ENCODE data around the gene SH3RF3.

SH3RF3 gene

GRCh38 chr2:109523121-109523520 lies 394.1 kb downstream of the SH3RF3 start:
- H2AK5ac ChIP-seq (ENCODE audit: low read depth, low read length): no peak overlapping the region
- H3K79me1 ChIP-seq (ENCODE audit: low read depth, low read length): peaks cover 2% of the 10 kb centered on the region
- H3K4me2 ChIP-seq (ENCODE audit: insufficient read depth, low read length, poor library complexity, severe bottlenecking): no peak overlapping the region
- no peak overlapping the region for H3K9ac ChIP-seq (ENCODE audit: low read depth, low read length, poor library complexity)
- DNase-seq (ENCODE audit: low spot score): no peak
- no peak overlapping the region for H4K91ac ChIP-seq (ENCODE audit: low read depth, low read length, poor library complexity)
- no peak overlapping the region for H2BK15ac ChIP-seq (ENCODE audit: low read length)
- peaks cover 4 to 5% of the 10 kb centered on the region in 2 donors for H3K4me1 ChIP-seq (ENCODE audit: control insufficient read depth in 2 of 2, insufficient read depth in 1 of 2, low read depth in 1 of 2, low read length in 2 of 2)
- no peak overlapping the region for H2BK5ac ChIP-seq (ENCODE audit: low read length)
- H3K4ac ChIP-seq (ENCODE audit: low read length): no peak overlapping the region
- H3K14ac ChIP-seq (ENCODE audit: low read length): no peak overlapping the region
- no peak overlapping the region for H3K23ac ChIP-seq (ENCODE audit: low read depth, low read length, poor library complexity)
- peaks cover 0 to 2% (median 0%) of the 10 kb centered on the region in 3 experiments for H3K27me3 ChIP-seq (ENCODE audit: control insufficient read depth in 3 of 3, insufficient read depth in 3 of 3, low read depth in 1 of 3, low read length in 3 of 3)
- no peaks in the 10 kb centered on the region for H3K36me3 ChIP-seq (replicated peaks in 1 of 2; ENCODE audit: control insufficient read depth in 2 of 2, insufficient read depth in 2 of 2, low read length in 2 of 2)
- peak overlapping the region in 1 of 2 donors; percentile 49 for H3K4me3 ChIP-seq (ENCODE audit: low read length in 2 of 2)
- H4K8ac ChIP-seq (ENCODE audit: low read depth, low read length): no peak overlapping the region
- H3K27ac ChIP-seq (replicated peaks; ENCODE audit: low read length): no peak overlapping the region
- H3K9me3 ChIP-seq (replicated peaks in 1 of 2; ENCODE audit: control insufficient read depth in 2 of 2, insufficient read depth in 1 of 2, low read depth in 1 of 2, low read length in 2 of 2): no peaks in the 10 kb centered on the region
- peak overlapping the region; percentile 15 for H2AFZ ChIP-seq (ENCODE audit: low read length)
- peak overlapping the region; percentile 35 for H3K18ac ChIP-seq (ENCODE audit: low read length)
- no peak overlapping the region for H2BK120ac ChIP-seq (ENCODE audit: low read depth, low read length)
- WGBS, 2 donors (ENCODE audit: extremely low coverage in 2 of 2, insufficient read length in 2 of 2, insufficient replicate concordance in 1 of 2): no CpG with 5 or more reads among the region's 6 CpGs
- H2BK12ac ChIP-seq (ENCODE audit: low read length): no peak overlapping the region

GRCh38 chr2:109523536-109524361 lies 394.7 kb downstream of the SH3RF3 start:
- Histone ChIP-seq H3K79me1 (ENCODE audit: low read depth, low read length) (peaks cover 2% of the 10 kb centered on the region), H3K14ac (ENCODE audit: low read length) (peak overlapping the region; percentile 91), H2BK15ac (ENCODE audit: low read length) (no peak overlapping the region), H3K27me3 (ENCODE audit: control insufficient read depth in 3 of 3, insufficient read depth in 3 of 3, low read depth in 1 of 3, low read length in 3 of 3) (peaks cover 0 to 2% (median 0%) of the 10 kb centered on the region in 3 experiments), H2AK5ac (ENCODE audit: low read depth, low read length) (peak overlapping the region; percentile 89), H3K23ac (ENCODE audit: low read depth, low read length, poor library complexity) (peak overlapping the region; percentile 82), H3K27ac (replicated peaks; ENCODE audit: low read length) (no peak overlapping the region), H3K9ac (ENCODE audit: low read depth, low read length, poor library complexity) (peak overlapping the region; percentile 30), H2BK5ac (ENCODE audit: low read length) (peak overlapping the region; percentile 35), H3K4ac (ENCODE audit: low read length) (no peak overlapping the region), H3K4me2 (ENCODE audit: insufficient read depth, low read length, poor library complexity, severe bottlenecking) (no peak overlapping the region), H4K8ac (ENCODE audit: low read depth, low read length) (peak overlapping the region; percentile 56), H4K91ac (ENCODE audit: low read depth, low read length, poor library complexity) (peak overlapping the region; percentile 43), H3K18ac (ENCODE audit: low read length) (peak overlapping the region; percentile 53), H3K9me3 (replicated peaks in 1 of 2; ENCODE audit: control insufficient read depth in 2 of 2, insufficient read depth in 1 of 2, low read depth in 1 of 2, low read length in 2 of 2) (no peaks in the 10 kb centered on the region), H2AFZ (ENCODE audit: low read length) (no peak overlapping the region), H2BK120ac (ENCODE audit: low read depth, low read length) (no peak overlapping the region), H3K4me3 (ENCODE audit: low read length in 2 of 2) (peak overlapping the region in 1 of 2 donors; percentile 49), H3K36me3 (replicated peaks in 1 of 2; ENCODE audit: control insufficient read depth in 2 of 2, insufficient read depth in 2 of 2, low read length in 2 of 2) (no peaks in the 10 kb centered on the region), H3K4me1 (ENCODE audit: control insufficient read depth in 2 of 2, insufficient read depth in 1 of 2, low read depth in 1 of 2, low read length in 2 of 2) (peaks cover 4 to 5% of the 10 kb centered on the region in 2 donors), H2BK12ac (ENCODE audit: low read length) (peak overlapping the region; percentile 87)
- no CpG with 5 or more reads among the region's 13 CpGs for WGBS, 2 donors (ENCODE audit: extremely low coverage in 2 of 2, insufficient read length in 2 of 2, insufficient replicate concordance in 1 of 2)
- no peak for DNase-seq (ENCODE audit: low spot score)

- no peak overlapping the region for H3K4me2 ChIP-seq (ENCODE audit: insufficient read depth, low read length, poor library complexity, severe bottlenecking)
- peak overlapping the region; percentile 44 for H3K18ac ChIP-seq (ENCODE audit: low read length)
- H4K91ac ChIP-seq (ENCODE audit: low read depth, low read length, poor library complexity): no peak overlapping the region
- peaks cover 0 to 4% of the 10 kb centered on the region in 2 donors for H3K4me1 ChIP-seq (ENCODE audit: control insufficient read depth in 2 of 2, insufficient read depth in 1 of 2, low read depth in 1 of 2, low read length in 2 of 2)
- H3K9me3 ChIP-seq (replicated peaks in 1 of 2; ENCODE audit: control insufficient read depth in 2 of 2, insufficient read depth in 1 of 2, low read depth in 1 of 2, low read length in 2 of 2): no peaks in the 10 kb centered on the region
- H3K27me3 ChIP-seq (ENCODE audit: control insufficient read depth in 3 of 3, insufficient read depth in 3 of 3, low read depth in 1 of 3, low read length in 3 of 3): peaks cover 0 to 2% (median 0%) of the 10 kb centered on the region in 3 experiments
- H2BK15ac ChIP-seq (ENCODE audit: low read length): no peak overlapping the region
- no peak overlapping the region for H3K23ac ChIP-seq (ENCODE audit: low read depth, low read length, poor library complexity)
- H3K79me1 ChIP-seq (ENCODE audit: low read depth, low read length): peaks cover 4% of the 10 kb centered on the region
- H3K9ac ChIP-seq (ENCODE audit: low read depth, low read length, poor library complexity): peak overlapping the region; percentile 35
- H4K8ac ChIP-seq (ENCODE audit: low read depth, low read length): no peak overlapping the region
- DNase-seq (ENCODE audit: low spot score): no peak
- no peak overlapping the region for H2BK12ac ChIP-seq (ENCODE audit: low read length)
- H3K14ac ChIP-seq (ENCODE audit: low read length): no peak overlapping the region
- no peak overlapping the region for H2BK120ac ChIP-seq (ENCODE audit: low read depth, low read length)
- no peak overlapping the region for H3K4ac ChIP-seq (ENCODE audit: low read length)
- no peak overlapping the region for H2AFZ ChIP-seq (ENCODE audit: low read length)
- no peak overlapping the region for H2AK5ac ChIP-seq (ENCODE audit: low read depth, low read length)
- H3K36me3 ChIP-seq (replicated peaks in 1 of 2; ENCODE audit: control insufficient read depth in 2 of 2, insufficient read depth in 2 of 2, low read length in 2 of 2): no peaks in the 10 kb centered on the region
- H2BK5ac ChIP-seq (ENCODE audit: low read length): no peak overlapping the region
- no peak overlapping the region for H3K4me3 ChIP-seq (ENCODE audit: low read length in 2 of 2)
- H3K27ac ChIP-seq (replicated peaks; ENCODE audit: low read length): no peak overlapping the region
- WGBS, 2 donors (ENCODE audit: extremely low coverage in 2 of 2, insufficient read length in 2 of 2, insufficient replicate concordance in 1 of 2): no CpG with 5 or more reads among the region's 4 CpGs
These were observed 396.8 kb downstream of the SH3RF3 start for GRCh38 chr2:109525836-109526235.

DNA sequence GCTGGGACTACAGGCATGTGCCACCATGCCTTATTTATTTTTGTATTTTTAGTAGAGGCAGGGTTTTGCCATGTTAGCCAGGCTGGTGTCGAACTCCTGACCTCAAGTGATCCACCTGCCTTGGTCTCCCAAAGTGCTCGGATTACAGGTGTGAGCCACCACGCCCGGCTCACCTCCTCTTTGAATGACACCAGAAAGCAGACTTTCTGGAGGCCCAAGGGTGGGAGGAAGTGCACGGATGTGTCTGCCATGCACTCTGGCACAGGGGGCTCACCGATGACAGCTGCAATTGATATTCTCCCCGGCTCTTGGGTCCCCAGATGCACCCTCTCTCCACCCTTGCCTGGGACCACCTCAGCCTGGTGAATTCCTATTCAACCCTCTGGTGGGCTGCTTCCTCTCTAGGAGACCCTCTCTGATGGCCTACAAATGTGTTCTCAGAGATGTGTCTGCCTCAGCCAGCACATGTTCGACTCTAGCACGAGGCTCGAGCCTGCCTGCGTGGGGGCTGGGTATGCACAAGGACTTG lies 397.5 kb downstream of the SH3RF3 start:
- Histone ChIP-seq H3K4ac (ENCODE audit: low read length) (no peak overlapping the region), H3K79me1 (ENCODE audit: low read depth, low read length) (peaks cover 4% of the 10 kb centered on the region), H3K23ac (ENCODE audit: low read depth, low read length, poor library complexity) (no peak overlapping the region), H3K9me3 (replicated peaks in 1 of 2; ENCODE audit: control insufficient read depth in 2 of 2, insufficient read depth in 1 of 2, low read depth in 1 of 2, low read length in 2 of 2) (no peaks in the 10 kb centered on the region), H3K4me1 (ENCODE audit: control insufficient read depth in 2 of 2, insufficient read depth in 1 of 2, low read depth in 1 of 2, low read length in 2 of 2) (peaks cover 0 to 4% of the 10 kb centered on the region in 2 donors), H2BK15ac (ENCODE audit: low read length) (no peak overlapping the region), H3K36me3 (replicated peaks in 1 of 2; ENCODE audit: control insufficient read depth in 2 of 2, insufficient read depth in 2 of 2, low read length in 2 of 2) (no peaks in the 10 kb centered on the region), H2BK120ac (ENCODE audit: low read depth, low read length) (no peak overlapping the region), H3K27me3 (ENCODE audit: control insufficient read depth in 3 of 3, insufficient read depth in 3 of 3, low read depth in 1 of 3, low read length in 3 of 3) (peaks cover 0 to 2% (median 0%) of the 10 kb centered on the region in 3 experiments), H2BK5ac (ENCODE audit: low read length) (no peak overlapping the region), H2AFZ (ENCODE audit: low read length) (no peak overlapping the region), H2BK12ac (ENCODE audit: low read length) (no peak overlapping the region), H3K27ac (replicated peaks; ENCODE audit: low read length) (no peak overlapping the region), H3K18ac (ENCODE audit: low read length) (no peak overlapping the region), H3K14ac (ENCODE audit: low read length) (no peak overlapping the region), H4K91ac (ENCODE audit: low read depth, low read length, poor library complexity) (no peak overlapping the region), H4K8ac (ENCODE audit: low read depth, low read length) (no peak overlapping the region), H3K4me3 (ENCODE audit: low read length in 2 of 2) (no peak overlapping the region), H3K9ac (ENCODE audit: low read depth, low read length, poor library complexity) (no peak overlapping the region), H2AK5ac (ENCODE audit: low read depth, low read length) (no peak overlapping the region), H3K4me2 (ENCODE audit: insufficient read depth, low read length, poor library complexity, severe bottlenecking) (no peak overlapping the region)
- no peak for DNase-seq (ENCODE audit: low spot score)
- WGBS, 2 donors (ENCODE audit: extremely low coverage in 2 of 2, insufficient read length in 2 of 2, insufficient replicate concordance in 1 of 2): no CpG with 5 or more reads among the region's 11 CpGs
